K562 treated with DMSO at 1 percent for 4 hours (cell line): Measurements from ENCODE around the gene MIF4GD. TPM values are rescaled to one million over a fixed set of nuclear protein-coding genes. Genes with fewer than 3 reads are reported as not detected.

Source experiments
- total RNA-seq: library from RNA; unstranded; fragments of 300-600 nt; gene quantifications from 2 replicates; pipeline ENCODE4 v1.2.3, GENCODE V29; 2022; ENCODE audit not compliant: insufficient read depth

The MIF4GD gene
- 48.9 and 50.6 TPM in 2 replicates for total RNA-seq

DNA sequence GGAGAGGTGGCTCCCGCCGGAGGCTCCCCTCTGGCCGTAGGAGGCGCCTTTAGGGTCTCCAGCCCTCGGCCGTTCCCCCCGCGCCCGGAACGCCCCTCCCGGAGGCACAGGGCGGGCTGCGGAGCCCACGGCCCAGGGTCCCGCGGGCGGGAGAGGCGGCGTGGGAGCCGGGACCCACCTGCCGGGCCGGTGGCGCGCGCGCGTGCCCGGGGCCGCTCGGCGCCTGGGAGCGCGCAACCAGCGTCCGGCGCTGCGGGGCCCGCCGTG, at the start of gene MIF4GD:
Gene MIF4GD, minus strand, starts transcription at position 266 of the 267 bp plus-strand sequence. CDS start 1,036 bp downstream, outside the sequence.

GRCh38 chr17:75289115-75289831, 18.2 kb upstream of the MIF4GD start, which contains the start of gene SLC25A19:
Gene SLC25A19, minus strand, starts transcription at chr17:75289433. Its CDS starts 2,669 bp downstream, at chr17:75286764.

DNA sequence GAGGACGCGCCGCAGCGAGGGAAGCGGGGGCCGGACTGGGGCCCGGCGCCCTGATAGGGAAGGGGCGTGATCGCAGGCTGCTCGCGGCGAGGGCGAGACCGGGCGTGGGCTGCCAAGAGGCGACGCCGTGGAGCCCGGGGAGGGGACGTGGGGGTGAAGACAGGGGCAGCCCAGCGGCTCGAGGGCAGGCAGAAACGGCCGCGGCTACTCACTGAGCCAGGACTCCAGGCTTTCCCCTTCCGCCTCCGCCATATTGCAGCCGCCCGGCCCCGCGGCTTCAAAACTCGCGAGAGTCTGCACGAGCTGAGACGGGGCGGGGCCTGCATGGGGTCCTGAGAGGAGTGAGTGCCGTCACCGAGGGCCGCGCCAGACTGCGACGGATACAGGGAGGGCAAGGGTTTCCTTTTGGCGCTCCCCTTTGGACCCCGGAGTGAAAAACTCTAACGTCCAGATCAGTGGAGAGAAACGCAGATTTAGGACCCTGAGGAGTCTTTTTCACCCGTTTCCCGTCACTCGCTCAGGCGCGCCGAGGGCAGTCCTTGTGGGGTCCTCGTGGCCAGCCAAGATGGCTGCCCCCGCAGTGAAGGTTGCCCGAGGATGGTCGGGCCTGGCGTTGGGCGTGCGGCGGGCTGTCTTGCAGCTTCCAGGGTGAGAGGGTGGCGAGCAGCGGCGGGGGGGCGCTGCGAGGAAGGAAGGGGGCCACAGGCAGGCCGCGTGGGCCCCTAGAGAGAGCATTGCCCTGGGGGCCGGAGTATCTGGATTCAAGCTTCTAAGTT, 9.5 kb downstream of the MIF4GD start, which contains the start of the genes GGA3 and MRPS7:
Gene GGA3, minus strand, starts transcription at position 271 of the 776 bp plus-strand sequence. Its CDS starts 19 bp downstream, at position 252.
Gene MRPS7, plus strand, starts transcription at position 544 of the 776 bp plus-strand sequence. Its CDS starts 22 bp downstream, at position 566.

Other genes starting within 250 kb of the MIF4GD start
- 428 and 454 TPM in 2 replicates for gene ATP5PD, start 224.3 kb downstream of the MIF4GD start, total RNA-seq
- 27.3 and 29.3 TPM in 2 replicates for gene KCTD2, start 224.0 kb downstream of the MIF4GD start, total RNA-seq
- 2.7 and 7.1 TPM in 2 replicates for gene SLC16A5, start 183.3 kb downstream of the MIF4GD start, total RNA-seq
- gene ARMC7, start 161.3 kb downstream of the MIF4GD start, total RNA-seq: 26.8 and 34.7 TPM in 2 replicates
- 52.2 and 76.2 TPM in 2 replicates for gene NT5C, start 139.5 kb downstream of the MIF4GD start, total RNA-seq
- 93.6 and 108 TPM in 2 replicates for gene JPT1, start 116.7 kb downstream of the MIF4GD start, total RNA-seq
- 141 and 150 TPM in 2 replicates for gene SUMO2, start 88.3 kb downstream of the MIF4GD start, total RNA-seq
- 51.6 and 61.5 TPM in 2 replicates for gene NUP85, start 65.6 kb downstream of the MIF4GD start, total RNA-seq
- 39.6 and 59.9 TPM in 2 replicates for gene GGA3, start 9.6 kb downstream of the MIF4GD start, total RNA-seq
- gene MRPS7, start 9.4 kb downstream of the MIF4GD start, total RNA-seq: 55.5 and 57.3 TPM in 2 replicates
- 34.1 and 39.9 TPM in 2 replicates for gene SLC25A19, start 18.2 kb upstream of the MIF4GD start, total RNA-seq
- 96.5 and 102 TPM in 2 replicates for gene GRB2, start 134.4 kb upstream of the MIF4GD start, total RNA-seq
- gene TMEM94, start 185.4 kb upstream of the MIF4GD start, total RNA-seq: 20.6 and 46.7 TPM in 2 replicates
- gene CASKIN2, start 244.3 kb upstream of the MIF4GD start, total RNA-seq: 3.1 and 4.5 TPM in 2 replicates
- 24.1 and 27.1 TPM in 2 replicates for gene TSEN54, start 245.3 kb upstream of the MIF4GD start, total RNA-seq